DOHH2 (cell line): ENCODE results near the gene NME8.

Experiments used
- H3F3A ChIP-seq: fragments of 200-600 bp; sonication (generic), shearing (Covaris generic); 2 replicates; pipeline ENCODE4 v1.6.0; 2016; ENCODE audit warnings: antibody characterized with exemption, mild to moderate bottlenecking; ENCODE audit not compliant: control insufficient read depth, insufficient read depth
- H3K27ac ChIP-seq: fragments of 200-600 bp; sonication (generic); 2 replicates; pipeline ENCODE4 v1.5.1; 2014; ENCODE audit warnings: low read depth, mild to moderate bottlenecking, low read length, moderate library complexity
- H3K27me3 ChIP-seq: fragments of 200-600 bp; sonication (generic); 2 replicates; pipeline ENCODE4 v1.6.1; 2014; ENCODE audit warnings: mild to moderate bottlenecking, low read length, mixed read lengths; ENCODE audit not compliant: control insufficient read depth
- H3K36me3 ChIP-seq: fragments of 200-600 bp; sonication (generic); 2 replicates; pipeline ENCODE4 v1.6.1; 2014; ENCODE audit warnings: mild to moderate bottlenecking, low read length, moderate library complexity, mixed read lengths; ENCODE audit not compliant: control insufficient read depth
- H3K4me1 ChIP-seq: fragments of 200-600 bp; sonication (generic); 2 replicates; pipeline ENCODE4 v1.6.1; 2014; ENCODE audit warnings: mild to moderate bottlenecking, low read length, mixed read lengths; ENCODE audit not compliant: control insufficient read depth
- H3K4me2 ChIP-seq: fragments of 200-600 bp; sonication (generic); 2 replicates; pipeline ENCODE4 v1.6.0; 2014; ENCODE audit warnings: mild to moderate bottlenecking, low read length, moderate library complexity
- H3K4me3 ChIP-seq: fragments of 200-600 bp; sonication (generic); 2 replicates; pipeline ENCODE4 v1.5.1; 2014; ENCODE audit warnings: mild to moderate bottlenecking, low read length, mixed read lengths
- H3K79me2 ChIP-seq: fragments of 200-600 bp; sonication (generic); 2 replicates; pipeline ENCODE4 v1.6.1; 2014; ENCODE audit warnings: mild to moderate bottlenecking, low read length, mixed read lengths; ENCODE audit not compliant: control insufficient read depth
- H3K9me2 ChIP-seq: fragments of 200-600 bp; sonication (generic); replicated peaks from 2 replicates; pipeline ENCODE4 v1.6.1; 2014; ENCODE audit warnings: mild to moderate bottlenecking, low read length, mixed read lengths; ENCODE audit not compliant: control insufficient read depth
- H3K9me3 ChIP-seq: fragments of 200-600 bp; sonication (generic); 2 replicates; pipeline ENCODE4 v1.6.1; 2014; ENCODE audit warnings: antibody characterized with exemption, low read length, mixed read lengths; ENCODE audit not compliant: control insufficient read depth, insufficient read depth
- H4K20me1 ChIP-seq: fragments of 200-600 bp; sonication (generic); 2 replicates; pipeline ENCODE4 v1.6.0; 2014; ENCODE audit warnings: low read depth, mild to moderate bottlenecking, antibody characterized with exemption, low read length, moderate library complexity; ENCODE audit not compliant: control insufficient read depth, insufficient read depth
- CTCF ChIP-seq: fragments of 200-600 bp; sonication (generic); IDR thresholded peaks from one replicate; pipeline ENCODE4 v1.5.1; 2014; ENCODE audit warnings: antibody characterized with exemption, mild to moderate bottlenecking, low read depth, low read length; ENCODE audit not compliant: poor library complexity, severe bottlenecking
- EZH2phosphoT487 ChIP-seq: fragments of 200-600 bp; sonication (generic); IDR thresholded peaks from 2 replicates; pipeline ENCODE4 v1.6.1; 2017; ENCODE audit warnings: borderline replicate concordance, mild to moderate bottlenecking, antibody characterized with exemption, low read length, moderate library complexity, mixed read lengths

The NME8 gene

GRCh38 chr7:37944737-37945054 is 96.3 kb downstream of the NME8 start:
- Histone ChIP-seq H4K20me1 (no peaks in the 10 kb centered on the region), H3K79me2 (no peaks in the 10 kb centered on the region), H3K4me1 (no peaks in the 10 kb centered on the region), H3K9me2 (no peaks in the 10 kb centered on the region), H3K9me3 (no peaks in the 10 kb centered on the region), H3F3A (no peaks in the 10 kb centered on the region), H3K27ac (no peak overlapping the region), H3K4me2 (no peak overlapping the region), H3K36me3 (no peaks in the 10 kb centered on the region), H3K4me3 (no peak overlapping the region), H3K27me3 (no peaks in the 10 kb centered on the region)
- TF ChIP-seq CTCF (no peak), EZH2phosphoT487 (no peak)

- H3K79me2 ChIP-seq, result no peaks in the 10 kb centered on the region
- H3K4me2 ChIP-seq, result no peak overlapping the region
- no peaks in the 10 kb centered on the region for H3K4me1 ChIP-seq
- no peaks in the 10 kb centered on the region for H3K9me2 ChIP-seq
- H3K27me3 ChIP-seq, result no peaks in the 10 kb centered on the region
- H3K9me3 ChIP-seq, result no peaks in the 10 kb centered on the region
- no peak for TF ChIP-seq EZH2phosphoT487
- H3K27ac ChIP-seq, result no peak overlapping the region
- no peaks in the 10 kb centered on the region for H3K36me3 ChIP-seq
- H3F3A ChIP-seq, result no peaks in the 10 kb centered on the region
- H3K4me3 ChIP-seq, result no peak overlapping the region
- H4K20me1 ChIP-seq, result no peaks in the 10 kb centered on the region
Observed at GRCh38 chr7:37945336-37945735, 96.9 kb downstream of the NME8 start.

GRCh38 chr7:37947138-37947940 is 98.9 kb downstream of the NME8 start:
- no peaks in the 10 kb centered on the region for H3K9me3 ChIP-seq
- H3K4me2 ChIP-seq, result no peak overlapping the region
- no peaks in the 10 kb centered on the region for H3K27me3 ChIP-seq
- no peaks in the 10 kb centered on the region for H4K20me1 ChIP-seq
- H3K4me3 ChIP-seq, result no peak overlapping the region
- no peaks in the 10 kb centered on the region for H3F3A ChIP-seq
- H3K9me2 ChIP-seq, result no peaks in the 10 kb centered on the region
- H3K4me1 ChIP-seq, result no peaks in the 10 kb centered on the region
- H3K36me3 ChIP-seq, result no peaks in the 10 kb centered on the region
- H3K79me2 ChIP-seq, result no peaks in the 10 kb centered on the region
- no peak overlapping the region for H3K27ac ChIP-seq
- no peak for TF ChIP-seq CTCF
- no peak for TF ChIP-seq EZH2phosphoT487

GRCh38 chr7:37947941-37948210 is 99.5 kb downstream of the NME8 start:
- H3F3A ChIP-seq, result no peaks in the 10 kb centered on the region
- no peaks in the 10 kb centered on the region for H3K36me3 ChIP-seq
- no peaks in the 10 kb centered on the region for H3K79me2 ChIP-seq
- no peaks in the 10 kb centered on the region for H3K9me2 ChIP-seq
- H3K4me3 ChIP-seq, result no peak overlapping the region
- H3K27me3 ChIP-seq, result no peaks in the 10 kb centered on the region
- H3K4me1 ChIP-seq, result no peaks in the 10 kb centered on the region
- no peaks in the 10 kb centered on the region for H3K9me3 ChIP-seq
- TF ChIP-seq EZH2phosphoT487, result no peak
- no peak overlapping the region for H3K27ac ChIP-seq
- H4K20me1 ChIP-seq, result no peaks in the 10 kb centered on the region
- H3K4me2 ChIP-seq, result no peak overlapping the region
